Measurements from ENCODE around the gene PIGS.
"Not testable (repeated sequence)": the region's sequence is repeated elsewhere in the genome, so short reads cannot be mapped to it uniquely, and the experiment has no call there.

Gene PIGS

DNA sequence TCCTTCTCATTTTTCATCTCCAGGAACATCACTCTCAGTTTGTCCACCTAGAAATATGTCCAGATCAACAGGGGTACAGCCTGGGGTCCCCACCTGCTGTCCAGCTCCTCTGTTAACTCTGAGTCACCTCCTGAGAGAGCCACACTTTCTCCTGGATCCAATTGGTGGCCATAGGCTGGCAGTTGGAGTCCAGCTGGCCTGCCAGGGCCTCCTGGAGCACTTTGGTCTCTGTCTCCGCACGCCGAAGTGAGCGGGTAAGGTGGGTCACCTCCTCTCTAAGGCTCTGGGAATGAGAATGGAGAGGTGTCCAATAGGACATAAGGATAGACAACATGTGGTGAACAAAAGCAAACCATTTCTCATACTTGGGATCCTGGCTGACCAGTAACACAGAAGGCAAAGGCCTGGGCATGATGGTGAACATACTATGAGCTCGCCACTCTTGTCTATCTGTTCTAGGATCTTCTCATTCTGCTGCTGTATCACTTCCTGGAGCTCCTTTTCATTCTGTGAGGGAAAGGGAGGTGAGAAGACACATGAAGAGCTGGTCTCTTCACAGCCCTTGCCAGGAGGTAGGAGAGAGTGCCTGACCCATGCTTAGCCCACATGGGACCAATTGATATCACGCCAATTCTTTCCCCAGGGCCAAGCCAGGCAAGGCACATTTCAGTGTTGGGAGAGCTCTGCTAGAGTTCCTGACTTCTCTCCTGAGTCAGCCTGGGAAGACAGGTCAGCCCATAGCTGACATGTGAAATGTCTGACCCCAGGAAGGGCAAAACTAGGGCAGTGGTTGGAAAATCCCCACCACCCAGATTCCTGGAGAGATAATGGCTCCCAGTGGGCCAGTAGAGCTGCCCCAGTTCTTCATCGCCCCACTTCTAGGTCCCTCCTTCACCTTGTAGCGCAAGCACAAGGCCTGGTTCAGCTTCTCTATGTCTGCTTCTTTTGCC lies 7.2 kb upstream of the PIGS start:
- no peak for DNase-seq (ENCODE audit: low read depth)

GRCh38 chr17:28577466-28577824 lies 6.1 kb upstream of the PIGS start:
- no peak for DNase-seq (ENCODE audit: low read depth)

DNA sequence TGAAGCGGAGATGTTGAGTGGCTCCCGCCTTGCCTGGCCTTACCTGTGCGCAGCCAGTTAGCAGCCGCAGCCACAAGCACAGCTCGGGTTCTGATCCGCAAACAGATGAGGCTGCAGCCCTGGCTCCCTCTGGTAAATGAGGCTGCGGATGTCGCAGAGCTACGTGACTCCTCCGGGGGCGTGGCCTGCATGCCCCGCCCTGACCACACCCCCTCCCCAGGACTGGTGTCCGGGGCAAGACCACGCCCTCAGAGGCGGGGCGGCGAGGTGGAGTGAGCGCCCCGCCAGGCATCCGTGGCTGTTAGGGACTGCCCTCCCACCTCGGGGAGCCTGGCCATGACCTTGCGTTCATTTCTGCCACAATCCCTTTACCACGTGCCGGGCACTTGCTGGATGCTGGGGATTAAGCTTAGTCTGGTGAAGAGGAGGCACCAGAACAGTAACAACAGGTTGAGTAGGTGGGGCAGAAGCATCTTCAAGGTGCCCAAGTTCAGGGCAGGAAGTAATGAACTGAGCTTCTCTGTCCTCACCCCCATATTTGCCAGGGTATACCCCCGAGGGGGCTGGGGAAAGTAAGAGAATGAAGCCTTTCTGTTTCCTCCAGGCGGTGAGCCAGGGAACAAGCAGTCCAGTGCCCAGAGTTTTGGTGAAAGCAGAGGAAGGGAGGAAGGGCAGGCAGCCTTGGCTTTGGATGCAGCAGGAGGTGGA lies 5.6 kb upstream of the PIGS start, which contains the start of gene ALDOC:
Gene ALDOC, minus strand, starts transcription at position 138 of the 708 bp plus-strand sequence. CDS start 1,363 bp downstream, outside the sequence.
- peak; percentile 78 for DNase-seq (ENCODE audit: low read depth)

DNA sequence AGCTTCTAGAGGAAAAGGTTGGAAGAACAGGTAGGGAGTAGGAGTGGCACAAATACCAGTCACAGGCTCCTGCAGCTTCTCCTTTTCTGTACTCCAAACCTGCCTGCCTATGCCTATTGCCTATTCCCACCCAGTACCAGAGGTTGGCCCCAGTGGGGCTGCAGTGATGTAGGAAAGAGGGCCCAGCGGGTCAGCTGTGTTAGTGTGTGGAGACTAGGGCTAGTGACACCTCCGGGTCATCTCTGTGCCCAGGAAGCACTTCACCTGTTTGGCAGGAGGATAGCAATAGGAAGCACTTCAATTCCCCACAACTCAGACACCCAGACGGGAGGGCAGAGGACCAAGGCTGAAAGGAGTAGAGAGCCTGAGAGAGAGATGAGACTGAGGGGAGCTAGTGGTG lies 4.7 kb upstream of the PIGS start:
- DNase-seq (ENCODE audit: low read depth) = not testable (repeated sequence)

DNA sequence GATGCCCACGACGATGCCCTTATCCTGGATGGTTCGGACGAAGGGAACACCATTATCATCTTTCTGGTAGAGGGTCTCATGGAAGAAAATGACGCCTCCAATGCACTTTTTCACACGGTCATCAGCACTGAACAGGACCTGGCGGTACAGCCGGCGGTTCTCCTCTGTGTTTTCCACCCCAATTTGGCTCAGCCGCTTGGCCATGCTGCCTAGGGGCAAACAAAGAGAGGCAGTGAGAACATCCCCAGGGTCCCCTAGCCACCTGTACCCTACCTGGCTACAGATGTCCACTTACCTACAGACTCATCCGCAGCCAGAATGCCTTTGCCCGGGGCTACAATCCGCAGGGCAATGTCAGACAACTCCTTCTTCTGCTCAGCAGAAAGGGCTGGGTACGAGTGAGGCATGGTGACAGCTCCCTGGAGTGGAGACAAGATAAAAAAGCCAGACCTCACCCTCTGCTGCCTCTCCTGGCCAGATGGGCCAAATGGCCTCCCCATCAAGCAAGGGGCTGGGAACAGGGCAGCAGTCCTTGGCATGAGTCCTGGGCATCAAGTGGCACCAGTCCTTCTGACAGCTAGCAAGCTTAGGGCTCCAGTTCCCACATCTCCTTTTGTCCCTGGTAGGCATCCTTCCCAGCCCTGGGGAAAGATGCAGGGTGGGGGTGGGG lies 3.9 kb upstream of the PIGS start:
- DNase-seq (ENCODE audit: low read depth) = no peak

- DNase-seq (ENCODE audit: low read depth) = no peak
Measured at GRCh38 chr17:28574526-28574925, 3.2 kb upstream of the PIGS start.

DNA sequence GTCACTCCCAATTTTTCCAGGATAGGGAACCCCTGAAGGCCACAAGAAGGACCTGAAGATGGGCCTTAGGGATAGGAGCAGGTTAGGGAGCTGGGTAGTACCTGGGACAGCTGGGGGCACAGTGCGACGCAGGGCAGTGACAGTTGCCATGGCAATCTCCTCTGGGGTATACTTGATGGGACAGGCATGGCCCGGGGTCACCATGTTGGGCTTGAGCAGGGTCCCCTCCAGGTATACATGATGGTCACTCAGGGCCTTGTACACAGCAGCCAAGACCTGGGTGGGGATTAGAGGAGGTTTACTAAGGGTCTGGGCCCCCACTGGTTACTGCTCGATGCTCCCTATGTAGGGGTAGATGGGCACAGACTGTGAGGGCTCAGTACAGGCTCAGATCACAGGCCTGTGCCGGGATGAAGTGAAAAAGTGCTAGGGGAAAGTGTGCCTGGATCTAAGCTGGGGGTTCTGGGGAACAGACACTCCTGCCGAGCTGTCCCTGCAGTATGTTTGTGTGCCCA lies 2.7 kb upstream of the PIGS start:
- no peak for DNase-seq (ENCODE audit: low read depth)

GRCh38 chr17:28573521-28573920 lies 2.2 kb upstream of the PIGS start:
- no peak for DNase-seq (ENCODE audit: low read depth)

GRCh38 chr17:28573040-28573380 lies 1.7 kb upstream of the PIGS start:
- DNase-seq (ENCODE audit: low read depth) = no peak

DNA sequence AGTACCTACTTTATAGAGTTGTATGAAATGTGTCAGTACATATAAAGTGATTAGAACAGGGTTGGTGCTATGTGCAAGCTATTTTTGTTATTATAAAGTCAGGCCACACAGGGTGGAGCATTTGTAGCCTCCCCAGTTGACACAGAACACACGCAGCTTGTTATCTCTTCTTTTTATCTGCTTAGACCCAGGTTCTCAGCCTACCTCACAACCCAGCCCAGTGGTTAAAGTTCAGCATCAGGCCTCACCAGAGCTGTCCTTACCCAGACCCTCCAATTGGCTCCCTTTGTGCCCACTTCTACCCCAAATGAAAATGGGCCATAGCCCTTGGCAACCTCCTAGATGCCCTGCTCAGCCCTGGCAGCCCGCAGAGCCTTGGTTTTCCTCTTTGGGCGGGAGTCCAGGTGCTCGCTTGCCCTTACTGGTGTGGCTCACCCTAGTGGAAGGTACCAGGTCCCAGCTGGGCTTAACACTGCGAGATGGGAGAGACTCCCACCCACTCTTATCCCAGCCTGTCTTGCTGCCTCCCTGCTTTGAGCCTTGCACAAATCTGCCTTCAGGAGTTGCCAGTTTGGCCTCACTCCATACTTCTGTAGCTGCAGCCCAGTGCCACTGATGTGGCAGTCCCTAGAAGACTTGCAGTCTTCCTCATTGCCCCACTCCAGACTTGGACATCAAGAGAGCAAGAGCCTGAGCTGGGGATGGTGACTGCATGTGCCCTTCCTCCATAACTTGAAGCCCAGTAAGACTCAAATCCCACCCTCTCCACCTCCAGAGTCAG lies 1.1 kb upstream of the PIGS start:
- no peak for DNase-seq (ENCODE audit: low read depth)

DNA sequence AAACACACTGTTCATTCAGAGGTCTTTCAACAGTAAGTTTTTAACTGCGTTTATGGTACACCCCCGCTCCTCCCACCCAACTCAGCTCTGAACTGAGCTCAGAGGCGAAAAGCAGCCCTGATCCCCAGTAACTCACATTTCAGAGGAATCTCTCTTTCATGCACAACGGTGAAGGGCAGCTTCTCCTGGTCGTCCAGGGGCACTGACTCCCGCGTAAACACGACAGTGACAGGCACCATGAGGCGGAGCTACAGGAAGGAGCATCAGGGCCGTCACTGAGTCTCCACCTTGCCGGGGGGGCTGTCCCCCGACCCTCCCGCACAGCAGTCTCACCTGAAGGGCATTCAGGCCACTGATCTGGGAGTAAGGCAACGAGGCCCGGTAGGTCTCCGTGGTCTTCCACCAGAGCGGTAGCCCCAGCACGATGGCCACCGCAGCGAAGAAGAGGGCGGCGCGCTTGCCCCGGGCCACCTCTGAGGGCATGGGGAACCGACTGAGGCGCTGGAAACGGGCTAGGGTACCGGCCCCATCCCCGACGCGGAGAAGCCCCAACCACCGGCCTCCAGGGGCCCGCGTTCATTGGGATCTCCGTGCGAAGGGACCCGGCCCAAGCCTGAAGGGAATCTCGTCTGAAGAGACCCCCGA lies 486 bp downstream of the PIGS start:
- no peak for DNase-seq (ENCODE audit: low read depth)

DNA sequence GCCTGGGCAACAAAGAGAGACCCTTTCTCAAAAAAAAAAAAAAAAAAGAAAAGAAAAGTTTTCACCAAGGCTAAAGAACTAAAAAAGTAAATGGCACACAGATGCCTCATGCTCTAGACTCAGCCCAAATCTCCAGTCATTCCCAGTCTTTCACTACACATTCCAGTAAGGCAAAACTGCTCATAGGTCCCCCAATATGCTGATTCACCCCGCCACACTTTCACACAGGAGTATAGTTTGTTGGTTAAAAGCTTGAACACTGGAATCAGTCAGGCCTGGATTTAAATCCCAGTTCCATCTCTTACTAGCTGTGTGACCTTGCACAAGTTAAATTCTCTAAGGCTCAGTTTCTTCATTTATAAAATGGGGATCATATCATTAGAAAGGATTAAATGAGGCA lies 1.9 kb downstream of the PIGS start:
- no peak for DNase-seq (ENCODE audit: low read depth)

GRCh38 chr17:28567604-28568003 lies 3.7 kb downstream of the PIGS start:
- no peak for DNase-seq (ENCODE audit: low read depth)

GRCh38 chr17:28563475-28563874 lies 7.8 kb downstream of the PIGS start:
- no peak for DNase-seq (ENCODE audit: low read depth)

DNA sequence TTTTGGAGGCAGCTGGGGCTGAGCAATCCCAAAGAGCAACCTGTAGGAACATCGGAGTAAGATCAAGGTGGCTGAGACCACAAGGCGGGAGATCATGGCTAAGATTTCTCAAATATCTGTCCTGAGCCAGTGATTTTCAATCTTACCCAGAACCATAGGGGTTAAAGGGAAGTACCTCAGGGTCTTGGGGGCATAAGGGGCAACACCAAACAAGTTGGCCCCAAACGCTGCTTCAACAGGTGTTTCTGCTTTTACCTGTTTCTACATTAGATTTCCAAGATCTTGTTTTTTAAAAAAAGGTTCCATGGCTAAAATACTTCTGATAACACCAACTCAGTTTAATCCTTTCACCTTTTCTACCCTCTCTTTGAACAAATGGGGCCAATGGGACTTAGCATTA lies 16.3 kb downstream of the PIGS start:
- DNase-seq (ENCODE audit: low read depth) = no peak

- DNase-seq (ENCODE audit: low read depth) = no peak
Measured at GRCh38 chr17:28554565-28554964, 16.8 kb downstream of the PIGS start.

DNA sequence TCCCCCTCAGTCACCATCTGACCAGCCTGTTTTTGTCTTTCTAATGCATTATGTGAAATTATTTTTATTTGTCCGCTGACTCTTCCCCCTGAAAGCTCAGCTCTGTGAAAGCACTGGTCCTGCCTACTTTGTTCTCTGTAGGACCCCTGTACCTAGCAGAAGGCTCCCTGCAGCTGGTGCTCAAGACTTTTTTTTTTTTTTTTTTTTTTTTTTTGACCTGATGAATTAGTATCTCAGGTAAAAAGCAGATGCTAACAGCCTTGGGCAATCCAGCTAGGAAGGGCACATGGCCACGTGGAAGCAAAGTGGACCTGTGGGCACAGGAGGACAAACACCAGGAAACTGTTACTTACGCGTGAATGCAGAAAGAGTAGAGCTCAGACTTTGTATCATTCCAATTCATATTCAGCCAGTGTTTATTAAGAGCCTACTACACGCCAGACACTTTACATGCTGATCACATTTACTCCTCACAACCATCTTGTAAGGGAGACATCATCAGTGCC lies 18.3 kb downstream of the PIGS start:
- no peak for DNase-seq (ENCODE audit: low read depth)

DNA sequence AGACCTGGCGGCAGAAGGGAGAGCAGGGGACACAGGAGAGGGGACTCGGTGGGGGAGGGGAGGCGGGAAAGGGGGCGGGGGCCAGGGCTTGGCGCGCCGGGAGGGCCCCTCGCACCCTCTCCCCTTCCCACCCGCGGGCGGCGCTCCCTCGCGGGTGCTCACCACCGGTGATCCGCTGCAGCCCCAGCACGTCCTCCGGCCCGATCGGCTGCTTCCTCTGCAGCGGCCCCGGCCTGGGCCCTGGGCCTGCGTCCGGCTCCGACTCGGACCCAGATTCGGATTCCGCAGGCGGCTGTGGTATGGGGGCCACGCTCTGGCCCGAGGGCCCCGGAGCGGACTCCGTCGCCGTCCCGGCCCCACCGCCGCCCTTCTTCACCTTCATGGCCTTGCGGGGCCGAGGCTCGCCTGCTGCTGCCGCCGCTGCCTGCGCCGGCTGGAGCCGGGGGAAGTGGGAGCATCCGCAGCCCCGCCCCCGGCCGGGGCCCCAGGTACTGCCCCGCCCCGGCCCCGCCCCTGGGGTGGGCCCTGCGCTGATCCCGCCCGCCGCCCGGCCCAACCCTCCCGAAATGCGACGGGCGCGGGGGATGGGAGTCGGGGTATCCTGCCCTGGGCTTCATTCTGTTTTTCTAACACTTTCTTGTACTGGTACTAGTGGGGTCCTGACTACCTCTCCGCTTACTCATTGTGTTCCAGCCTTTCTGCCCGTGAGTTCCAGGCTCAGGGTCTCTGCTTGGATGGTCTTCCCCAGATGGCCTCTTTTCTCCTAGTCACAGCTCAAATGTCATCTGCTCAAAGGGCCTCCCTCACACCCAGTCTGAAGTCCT lies 18.9 kb downstream of the PIGS start, which contains the start of gene UNC119:
Gene UNC119, minus strand, starts transcription at position 449 of the 824 bp plus-strand sequence. Its CDS starts 67 bp downstream, at position 382.
- DNase-seq (ENCODE audit: low read depth) = no peak

DNA sequence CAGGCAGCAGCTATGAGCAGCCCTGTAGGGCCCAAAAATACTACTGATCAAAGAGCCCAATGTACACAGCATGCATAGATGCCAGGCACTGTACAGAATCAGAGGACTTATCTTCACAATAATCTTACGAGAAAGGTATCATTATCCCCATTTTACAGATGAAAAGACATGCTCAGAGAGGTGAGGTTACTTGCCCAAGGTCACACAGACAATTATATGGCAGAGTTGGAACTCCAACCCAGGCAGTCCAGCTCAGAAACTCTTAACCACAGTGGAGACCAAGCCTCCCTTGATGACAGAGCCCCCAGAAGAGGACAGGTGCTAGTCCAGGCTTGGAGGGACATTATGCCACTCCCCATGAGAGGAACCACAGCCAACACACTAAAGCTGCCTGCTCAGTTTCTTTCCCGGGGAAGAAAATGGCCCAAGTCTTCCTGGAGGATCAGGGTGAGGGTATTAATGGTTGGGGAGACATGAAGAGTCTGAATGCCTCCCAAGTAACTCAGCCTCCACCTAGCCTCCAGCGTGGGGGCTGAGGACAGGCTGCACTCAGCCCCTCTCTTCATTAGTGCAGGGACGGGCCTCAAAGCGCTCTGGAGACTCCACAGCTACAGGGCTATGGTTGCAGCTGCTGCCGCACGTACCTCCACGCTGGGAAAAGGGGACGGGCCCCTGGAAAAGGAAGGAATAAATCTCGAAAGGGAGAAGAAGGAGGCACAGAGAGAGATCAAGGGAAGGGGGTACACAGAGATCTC lies 19.7 kb downstream of the PIGS start:
- no peak for DNase-seq (ENCODE audit: low read depth)

Measured in GM04504 (cell line).